NB4 (cell line): ENCODE results near the gene FXYD5.

Experiments
- DNase-seq: peaks from one replicate; pipeline ENCODE4 v3.0.0; 2010; ENCODE audit warnings: low read depth
- H3K4me3 ChIP-seq: one replicate; pipeline ENCODE4 v1.5.1; 2011; ENCODE audit warnings: mild to moderate bottlenecking, low read depth, low read length, moderate library complexity
- CTCF ChIP-seq: IDR thresholded peaks from one replicate; pipeline ENCODE4 v1.5.1; 2012; ENCODE audit warnings: low read depth, low read length
- MAX ChIP-seq: IDR thresholded peaks from 2 replicates; pipeline ENCODE4 v1.6.1; 2011; ENCODE audit warnings: low read depth, low read length
- MYC ChIP-seq: IDR thresholded peaks from 2 replicates; pipeline ENCODE4 v1.6.1; 2011; ENCODE audit warnings: low read depth, low read length
- POLR2A ChIP-seq: IDR thresholded peaks from 2 replicates; pipeline ENCODE4 v1.6.1; 2011; ENCODE audit warnings: mild to moderate bottlenecking; ENCODE audit not compliant: insufficient read length; ENCODE audit errors: extremely low read depth

Gene FXYD5

GRCh38 chr19:35178701-35179100 is 24.2 kb downstream of the FXYD5 start:
- H3K4me3 ChIP-seq, result no peak overlapping the region
- DNase-seq, result no peak
- TF ChIP-seq MAX (no peak), POLR2A (no peak), MYC (no peak), CTCF (no peak)

- H3K4me3 ChIP-seq, result no peak overlapping the region
- TF ChIP-seq CTCF (no peak), POLR2A (no peak), MYC (no peak), MAX (no peak)
- DNase-seq, result no peak
These were observed 25.3 kb downstream of the FXYD5 start for GRCh38 chr19:35179830-35180229.

GRCh38 chr19:35181387-35181786 is 26.9 kb downstream of the FXYD5 start:
- H3K4me3 ChIP-seq, result no peak overlapping the region
- TF ChIP-seq CTCF, result no peak
- TF ChIP-seq POLR2A, result no peak
- no peak for TF ChIP-seq MAX
- TF ChIP-seq MYC, result no peak
- DNase-seq, result no peak

- TF ChIP-seq MAX (no peak), CTCF (no peak), MYC (no peak), POLR2A (no peak)
- H3K4me3 ChIP-seq, result no peak overlapping the region
- DNase-seq, result no peak
These were observed 29.7 kb downstream of the FXYD5 start for GRCh38 chr19:35184267-35184666.

- DNase-seq, result no peak
- no peak overlapping the region for H3K4me3 ChIP-seq
- TF ChIP-seq POLR2A (no peak), MAX (no peak), CTCF (no peak), MYC (no peak)
These were observed 30.3 kb downstream of the FXYD5 start for GRCh38 chr19:35184884-35185283.
